ENCODE measurements around the gene AGTR1.
"Not testable (repeated sequence)": the region's sequence is repeated elsewhere in the genome, so short reads cannot be mapped to it uniquely, and the experiment has no call there.

AGTR1 gene

GRCh38 chr3:148718982-148719862 lies 21.5 kb downstream of the AGTR1 start:
- peak in 1 of 51 donors; percentile 11 for DNase-seq

DNA sequence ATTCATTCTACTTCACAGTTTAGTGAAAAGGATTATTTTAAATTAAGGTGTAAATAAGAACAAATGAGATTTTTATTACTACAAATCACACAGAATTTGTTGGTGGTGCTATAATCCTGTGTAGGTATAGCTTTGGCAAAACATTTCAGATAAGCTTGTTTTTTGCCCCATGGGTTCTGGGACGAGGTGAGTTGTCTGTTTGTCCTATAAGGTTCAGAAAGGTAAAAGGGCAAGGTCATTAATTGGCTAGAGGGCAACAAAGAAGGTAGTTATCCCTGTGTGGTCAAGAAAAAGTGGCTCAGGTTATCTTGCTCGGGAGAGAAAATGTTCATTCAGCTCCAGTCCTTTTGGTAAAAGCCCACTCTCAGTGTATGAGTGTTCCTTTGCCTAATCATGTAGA lies 23.2 kb downstream of the AGTR1 start:
- DNase-seq: no peak

GRCh38 chr3:148723631-148724030 lies 25.9 kb downstream of the AGTR1 start:
- no peak for DNase-seq

- DNase-seq: peak in 38 of 51 donors; percentile 1 to 76 (median 34)
Measured at GRCh38 chr3:148727231-148727630, 29.5 kb downstream of the AGTR1 start.

DNA sequence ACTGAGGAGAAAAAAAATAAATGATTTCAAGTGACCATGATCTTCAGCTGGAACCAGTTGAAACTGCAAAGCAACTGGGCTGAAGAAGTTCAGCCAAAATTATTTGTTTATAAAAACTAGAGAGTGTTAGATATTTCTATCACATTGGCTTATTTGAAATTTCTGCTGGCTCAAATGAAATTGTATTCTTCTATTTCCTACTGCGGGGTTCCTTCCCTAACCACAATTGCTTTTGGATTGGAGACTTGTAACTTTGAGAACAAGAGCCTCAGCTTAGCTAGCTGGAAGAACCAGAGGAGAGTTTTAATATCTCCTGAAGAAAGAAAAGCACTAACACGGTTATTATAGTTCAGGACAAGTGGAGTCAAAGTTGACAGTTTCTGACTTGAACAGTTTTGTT lies 31.1 kb downstream of the AGTR1 start:
- DNase-seq: no peak

DNA sequence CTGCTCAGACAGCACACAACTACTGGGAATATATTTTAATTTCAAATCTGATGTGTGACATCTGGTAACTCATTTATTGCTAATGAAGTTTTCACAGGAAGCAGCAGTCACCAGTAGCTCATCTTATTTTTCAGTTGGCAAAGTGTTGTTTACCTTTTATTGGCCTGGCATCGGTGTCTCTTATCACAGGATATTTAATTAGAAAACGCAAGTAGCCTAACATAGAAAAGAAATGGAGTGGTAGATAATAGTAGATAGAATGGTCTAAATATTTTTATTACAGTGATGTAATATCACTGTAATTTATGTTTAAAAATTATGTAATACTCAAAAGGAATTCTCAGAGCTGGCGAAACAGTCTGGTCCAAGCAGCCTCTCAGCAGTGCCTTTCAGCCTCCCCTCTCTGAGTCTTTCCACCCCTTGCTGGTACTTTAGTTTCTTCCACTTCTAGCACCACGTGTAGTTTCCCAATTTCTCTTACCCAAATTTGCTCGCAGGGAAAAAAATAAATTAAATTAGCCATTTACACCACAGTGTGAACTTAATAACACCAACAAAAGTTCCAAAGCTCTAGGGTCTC lies 31.9 kb downstream of the AGTR1 start:
- no peak for DNase-seq

DNA sequence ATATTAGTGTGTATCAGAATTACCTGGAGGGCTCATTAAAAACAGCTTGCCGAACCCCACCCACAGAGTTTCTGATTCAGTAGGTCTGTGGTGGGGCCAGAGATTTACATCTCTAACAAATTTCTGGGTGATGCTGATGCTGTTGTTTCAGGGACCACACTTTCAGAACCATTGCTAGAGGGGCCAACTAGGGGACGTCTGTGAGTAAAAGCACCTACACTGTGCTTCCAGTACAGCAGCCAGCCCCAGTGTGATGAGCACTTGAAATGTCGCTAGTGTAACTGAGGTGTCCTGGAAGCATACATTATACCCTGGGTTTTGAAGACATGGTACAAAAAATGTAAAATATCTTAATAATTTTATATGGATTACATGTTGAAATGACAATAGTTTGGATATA lies 33.0 kb downstream of the AGTR1 start:
- DNase-seq: no peak

DNA sequence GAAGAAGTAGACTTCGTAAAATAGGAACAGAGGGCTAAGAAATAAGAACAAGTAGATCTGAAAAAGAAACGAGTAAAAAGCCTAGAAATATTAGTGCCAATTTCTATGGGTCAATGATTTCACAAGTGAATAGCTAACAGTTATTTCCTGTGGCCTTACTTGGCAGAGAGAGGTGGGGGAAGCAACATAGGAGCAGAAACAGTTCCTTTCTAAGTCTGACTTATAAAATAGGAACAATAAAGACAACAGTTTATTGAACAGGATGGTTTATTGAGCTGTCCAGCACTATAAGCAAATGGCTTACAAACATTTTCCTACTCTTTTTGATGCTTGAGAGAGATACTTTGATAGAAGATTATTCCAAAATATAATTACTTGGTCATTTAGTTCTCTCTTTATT lies 37.9 kb downstream of the AGTR1 start:
- DNase-seq: no peak

GRCh38 chr3:148736086-148736485 lies 38.4 kb downstream of the AGTR1 start:
- no peak for DNase-seq

DNA sequence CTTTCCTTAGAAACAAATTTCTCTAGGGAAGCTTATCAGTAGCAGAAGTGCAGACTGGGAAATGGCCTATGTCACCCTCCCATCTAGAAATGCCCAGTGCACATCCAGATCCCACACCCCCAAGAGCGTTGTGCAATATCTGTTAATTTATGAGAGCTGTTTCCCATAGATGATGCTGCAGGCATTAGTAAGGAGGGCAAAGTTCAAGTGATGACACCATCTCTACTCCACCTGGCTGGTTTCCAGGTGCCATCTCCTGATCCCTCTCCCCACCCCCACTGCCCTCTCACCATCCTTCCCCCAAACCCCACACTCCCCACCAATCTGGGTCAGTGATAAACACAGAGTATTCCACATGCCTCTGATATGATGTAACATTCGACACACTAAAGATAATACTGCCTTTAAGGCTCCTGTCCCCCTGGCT lies 39.4 kb downstream of the AGTR1 start:
- DNase-seq: no peak

DNA sequence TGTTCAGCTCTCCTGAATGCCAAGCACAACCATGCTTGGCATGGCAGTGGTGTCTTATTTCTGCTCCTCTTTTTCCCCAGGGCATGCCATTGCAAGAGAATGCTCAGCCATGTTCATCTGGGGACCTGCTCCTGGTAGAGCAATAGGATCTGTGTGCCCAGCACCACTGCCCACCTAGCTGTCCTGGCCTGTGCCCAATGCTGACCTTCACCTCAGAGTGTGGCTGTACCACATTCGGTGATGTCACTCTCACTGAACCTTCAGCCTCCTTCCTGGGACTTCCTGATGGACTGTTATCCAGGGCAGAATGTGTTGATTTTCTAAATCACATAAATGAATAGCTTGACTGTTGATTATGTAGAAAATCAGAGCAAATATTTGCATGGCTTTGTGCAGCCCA lies 42.0 kb downstream of the AGTR1 start:
- no peak for DNase-seq

DNA sequence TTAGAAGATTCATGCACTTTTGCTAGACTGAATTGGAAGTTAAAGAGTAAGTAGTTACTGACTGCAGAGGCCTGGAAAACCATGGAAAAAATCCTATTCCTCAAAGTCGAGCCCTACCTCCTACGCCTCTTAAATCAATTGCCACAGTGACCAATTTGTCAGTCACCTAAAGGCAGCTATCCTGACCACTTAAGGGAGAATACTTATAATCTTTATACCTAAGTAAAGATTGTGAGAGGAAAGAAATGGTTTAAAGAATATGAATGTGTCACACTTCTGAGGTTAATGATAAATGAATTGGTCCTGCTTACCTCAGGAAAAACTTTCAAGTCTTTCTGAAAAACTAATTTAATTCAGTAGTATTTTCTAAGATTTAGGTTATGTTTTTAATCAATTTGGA lies 42.6 kb downstream of the AGTR1 start:
- DNase-seq: no peak

- DNase-seq: no peak
Measured at GRCh38 chr3:148741219-148741618, 43.5 kb downstream of the AGTR1 start.

DNA sequence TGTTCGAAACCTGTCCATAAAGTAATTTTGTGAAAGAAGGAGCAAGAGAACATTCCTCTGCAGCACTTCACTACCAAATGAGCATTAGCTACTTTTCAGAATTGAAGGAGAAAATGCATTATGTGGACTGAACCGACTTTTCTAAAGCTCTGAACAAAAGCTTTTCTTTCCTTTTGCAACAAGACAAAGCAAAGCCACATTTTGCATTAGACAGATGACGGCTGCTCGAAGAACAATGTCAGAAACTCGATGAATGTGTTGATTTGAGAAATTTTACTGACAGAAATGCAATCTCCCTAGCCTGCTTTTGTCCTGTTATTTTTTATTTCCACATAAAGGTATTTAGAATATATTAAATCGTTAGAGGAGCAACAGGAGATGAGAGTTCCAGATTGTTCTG lies 44.4 kb downstream of the AGTR1 start:
- no peak for DNase-seq

- DNase-seq: no peak
Measured at GRCh38 chr3:148746053-148746452, 48.4 kb downstream of the AGTR1 start.

GRCh38 chr3:148748283-148748682 lies 50.6 kb downstream of the AGTR1 start:
- no peak for DNase-seq

DNA sequence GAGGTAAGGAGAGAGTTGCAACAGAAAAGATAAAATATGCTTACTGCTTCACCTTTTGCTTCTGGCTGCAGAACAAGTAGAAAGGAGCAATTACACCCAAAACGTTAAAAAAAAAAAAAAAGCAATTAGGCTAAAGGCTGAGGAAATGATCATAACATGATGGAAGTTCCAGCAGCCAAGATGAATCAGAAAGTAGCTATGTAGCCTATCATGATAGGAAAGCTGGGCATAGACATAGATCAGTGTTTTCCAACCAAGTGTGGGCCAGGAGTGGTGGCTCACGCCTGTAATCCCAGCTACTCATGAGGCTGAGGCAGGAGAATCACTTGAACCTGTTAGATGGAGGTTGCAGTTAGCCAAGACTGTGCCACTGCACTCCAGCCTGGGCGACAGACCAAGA lies 52.6 kb downstream of the AGTR1 start:
- DNase-seq: no peak

DNA sequence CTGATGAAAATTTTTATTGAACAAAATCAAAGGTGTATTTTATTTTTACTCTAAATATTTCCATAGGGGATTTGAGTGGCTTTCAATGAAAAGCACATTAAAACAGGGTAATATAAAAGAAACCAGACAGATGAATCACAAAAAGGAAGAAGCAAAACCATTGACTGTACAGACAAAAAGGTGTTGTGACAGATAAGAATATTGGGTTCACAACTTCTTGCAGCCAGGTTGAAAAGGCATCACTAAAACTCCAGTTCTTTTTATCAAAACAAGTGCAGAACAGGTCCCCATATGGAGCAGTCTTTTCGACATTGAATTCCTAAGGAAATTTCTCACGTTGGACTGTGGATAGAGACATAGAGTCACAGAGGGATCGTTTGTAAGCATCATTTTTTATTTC lies 53.8 kb downstream of the AGTR1 start:
- no peak for DNase-seq

GRCh38 chr3:148753385-148753784 lies 55.7 kb downstream of the AGTR1 start:
- DNase-seq: not testable (repeated sequence)

- no peak for DNase-seq
Measured at GRCh38 chr3:148755570-148755969, 57.9 kb downstream of the AGTR1 start.

DNA sequence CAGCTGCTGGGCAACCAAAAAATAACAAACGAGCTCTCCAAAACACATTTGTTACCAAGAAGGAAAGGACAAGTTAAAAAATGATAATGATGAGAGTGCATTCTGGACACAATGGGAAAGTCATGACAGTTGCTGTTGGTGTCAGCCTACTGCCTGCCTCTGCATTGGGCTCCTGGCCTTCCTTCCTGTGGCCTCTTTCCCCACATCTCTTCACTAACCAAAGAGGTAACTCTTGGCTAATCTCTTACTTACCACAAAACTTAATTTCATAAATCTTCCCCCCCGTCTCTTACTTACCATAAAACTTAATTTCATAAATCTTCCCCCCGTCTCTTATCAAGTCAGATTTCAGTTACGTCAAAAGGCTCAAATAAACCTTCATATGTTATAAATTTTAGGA lies 58.6 kb downstream of the AGTR1 start:
- no peak for DNase-seq

DNA sequence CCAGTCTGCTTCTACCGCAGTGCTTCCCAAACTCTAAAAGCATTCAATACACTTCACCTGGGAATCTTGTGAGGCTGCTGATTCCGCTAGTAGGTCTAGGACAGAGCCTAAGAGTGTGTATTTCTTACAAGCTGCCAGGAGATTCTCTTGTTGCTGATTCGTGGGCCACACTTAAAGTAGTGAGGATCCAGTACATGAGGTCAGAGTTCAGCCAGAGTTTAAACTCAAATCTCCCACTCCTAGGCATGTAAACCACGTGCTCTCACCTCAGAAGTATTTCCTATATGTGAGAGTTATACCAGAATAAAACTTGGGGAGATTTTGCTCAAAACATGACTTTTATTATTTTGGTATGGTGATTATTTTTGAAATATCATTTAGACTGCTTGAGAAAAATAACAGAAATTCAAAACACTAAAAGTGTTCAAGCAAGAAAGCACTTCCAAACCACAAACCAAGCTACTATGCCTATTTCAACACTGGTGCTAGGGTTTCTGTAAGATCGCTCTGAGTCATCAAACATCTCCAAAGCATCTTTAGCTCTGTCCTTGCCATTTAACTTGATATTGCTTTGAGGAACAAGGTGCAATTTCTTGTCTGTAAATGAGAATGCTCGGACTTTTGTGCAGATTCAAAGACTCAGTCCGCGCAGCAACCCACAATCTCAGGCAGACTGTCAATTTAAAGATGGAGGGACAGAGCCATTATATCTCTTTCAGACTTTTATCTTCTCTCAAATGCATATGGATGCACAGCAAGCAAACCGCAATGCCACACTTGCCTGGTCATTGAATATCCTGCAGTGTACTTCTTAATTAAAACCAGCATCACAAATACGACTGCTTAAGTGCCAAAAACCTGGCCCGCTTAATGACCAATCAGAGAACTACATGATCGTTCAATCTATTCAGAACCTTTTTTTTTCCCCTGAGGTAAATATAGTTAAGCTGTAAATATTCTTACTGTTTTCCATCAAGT lies 59.8 kb downstream of the AGTR1 start:
- no peak for DNase-seq
